Neural crest cell (in vitro differentiated cells): Measurements from ENCODE around the gene ABLIM2. TPM values are rescaled to one million over a fixed set of nuclear protein-coding genes. Genes with fewer than 3 reads are reported as not detected.
A peak's percentile ranks its signal among the peaks of the same experiment; 100 is the strongest.

Experiments
- DNase-seq: peaks from one replicate; pipeline ENCODE4 v3.0.0; 2021; ENCODE audit warnings: low read depth, mixed read lengths, low spot score
- H3K27ac Mint-ChIP-seq: one replicate; pipeline ENCODE4 v1.8.0; 2021; ENCODE audit warnings: mild to moderate bottlenecking, mixed read lengths; ENCODE audit not compliant: unreplicated experiment
- H3K27me3 Mint-ChIP-seq: 2 replicates; pipeline ENCODE4 v1.8.0; 2021; ENCODE audit warnings: low read depth, mild to moderate bottlenecking, mixed read lengths
- H3K36me3 Mint-ChIP-seq: 2 replicates; pipeline ENCODE4 v1.8.0; 2021; ENCODE audit warnings: low read depth, mild to moderate bottlenecking, mixed read lengths
- H3K4me1 Mint-ChIP-seq: 2 replicates; pipeline ENCODE4 v1.8.0; 2021; ENCODE audit warnings: mixed read lengths
- H3K4me3 Mint-ChIP-seq: one replicate; pipeline ENCODE4 v1.8.0; 2021; ENCODE audit warnings: mild to moderate bottlenecking, mixed read lengths
- H3K9me3 Mint-ChIP-seq: 2 replicates; pipeline ENCODE4 v1.8.0; 2021; ENCODE audit warnings: mixed read lengths
- long read RNA-seq: library from polyadenylated mRNA; unstranded; transcript quantifications from one replicate; pipeline ENCODE4 v2.0.0, GENCODE V29; 2020
- total RNA-seq: library from RNA; stranded (reverse); gene quantifications from 2 replicates; pipeline ENCODE4 v1.2.1, GENCODE V29; 2021
- TF ChIP-seq, protein P1 (sequence below): fragments of 200-600 bp; sonication (generic); conservative IDR thresholded peaks from 2 replicates; pipeline ENCODE4 v1.5.0; 2021; ENCODE audit warnings: antibody characterized with exemption, mild to moderate bottlenecking

ABLIM2 gene
- total RNA-seq: 3.8 and 6.8 TPM in 2 replicates
- long read RNA-seq, partial matches to known transcripts: 0 of 7 reads
- long read RNA-seq, other reads (novel, unspliced or antisense): 4 of 7 reads

DNA sequence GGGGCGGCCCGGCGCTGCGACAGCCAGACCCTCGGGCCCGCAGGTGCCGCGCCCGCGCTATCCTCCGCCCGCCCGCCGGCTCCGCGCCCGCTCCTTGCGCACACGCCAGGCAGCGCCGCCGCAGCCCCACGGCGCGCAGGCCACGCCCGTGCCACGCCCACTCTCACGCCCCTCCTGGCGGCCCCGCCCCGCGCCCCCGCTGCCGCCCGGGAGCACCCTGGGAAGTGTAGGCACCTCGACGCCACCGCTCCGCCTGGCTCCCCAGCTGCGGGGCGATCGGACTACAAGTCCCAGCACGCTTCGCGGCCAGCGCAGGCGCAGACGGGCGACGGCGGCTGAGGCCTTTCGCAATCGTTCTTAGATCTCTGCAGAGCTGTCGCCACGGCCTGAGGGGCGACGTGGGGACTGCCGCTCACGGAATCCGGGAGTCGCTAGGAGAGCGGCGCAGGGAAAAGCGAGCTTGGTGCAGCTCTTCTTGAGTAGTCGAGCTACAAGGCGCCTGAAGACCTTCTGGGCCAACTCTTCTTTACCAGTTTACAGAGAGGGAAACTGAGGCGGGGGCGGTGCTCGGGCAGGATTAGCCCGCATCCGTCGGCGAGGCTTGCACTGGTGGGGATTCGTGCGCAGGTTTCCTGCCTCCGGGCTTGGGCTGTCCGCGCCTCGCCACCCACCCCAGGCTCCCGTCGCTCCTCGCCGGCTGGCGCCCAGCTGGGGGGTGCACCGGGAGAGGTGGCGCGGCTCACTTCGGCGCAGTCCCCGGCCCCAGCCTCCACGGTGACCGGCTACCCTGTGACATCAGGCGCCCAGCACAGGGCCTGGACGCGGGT, at the start of gene ABLIM2:
Gene ABLIM2 (minus strand): TSS at position 104 of the 827 bp plus-strand sequence. CDS start 124 bp downstream, outside the sequence.
- peak; percentile 98 for DNase-seq
- H3K27ac Mint-ChIP-seq: peak within 1 kb of the TSS; percentile 91
- peaks cover 43% of the 10 kb centered on the region for H3K27me3 Mint-ChIP-seq
- TF ChIP-seq, protein P1, sequence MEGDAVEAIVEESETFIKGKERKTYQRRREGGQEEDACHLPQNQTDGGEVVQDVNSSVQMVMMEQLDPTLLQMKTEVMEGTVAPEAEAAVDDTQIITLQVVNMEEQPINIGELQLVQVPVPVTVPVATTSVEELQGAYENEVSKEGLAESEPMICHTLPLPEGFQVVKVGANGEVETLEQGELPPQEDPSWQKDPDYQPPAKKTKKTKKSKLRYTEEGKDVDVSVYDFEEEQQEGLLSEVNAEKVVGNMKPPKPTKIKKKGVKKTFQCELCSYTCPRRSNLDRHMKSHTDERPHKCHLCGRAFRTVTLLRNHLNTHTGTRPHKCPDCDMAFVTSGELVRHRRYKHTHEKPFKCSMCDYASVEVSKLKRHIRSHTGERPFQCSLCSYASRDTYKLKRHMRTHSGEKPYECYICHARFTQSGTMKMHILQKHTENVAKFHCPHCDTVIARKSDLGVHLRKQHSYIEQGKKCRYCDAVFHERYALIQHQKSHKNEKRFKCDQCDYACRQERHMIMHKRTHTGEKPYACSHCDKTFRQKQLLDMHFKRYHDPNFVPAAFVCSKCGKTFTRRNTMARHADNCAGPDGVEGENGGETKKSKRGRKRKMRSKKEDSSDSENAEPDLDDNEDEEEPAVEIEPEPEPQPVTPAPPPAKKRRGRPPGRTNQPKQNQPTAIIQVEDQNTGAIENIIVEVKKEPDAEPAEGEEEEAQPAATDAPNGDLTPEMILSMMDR: no peak
- H3K9me3 Mint-ChIP-seq: no peaks in the 10 kb centered on the region
- no peaks in the 10 kb centered on the region for H3K36me3 Mint-ChIP-seq
- H3K4me1 Mint-ChIP-seq: peaks cover 15% of the 10 kb centered on the region
- peak within 1 kb of the TSS; percentile 95 for H3K4me3 Mint-ChIP-seq

DNA sequence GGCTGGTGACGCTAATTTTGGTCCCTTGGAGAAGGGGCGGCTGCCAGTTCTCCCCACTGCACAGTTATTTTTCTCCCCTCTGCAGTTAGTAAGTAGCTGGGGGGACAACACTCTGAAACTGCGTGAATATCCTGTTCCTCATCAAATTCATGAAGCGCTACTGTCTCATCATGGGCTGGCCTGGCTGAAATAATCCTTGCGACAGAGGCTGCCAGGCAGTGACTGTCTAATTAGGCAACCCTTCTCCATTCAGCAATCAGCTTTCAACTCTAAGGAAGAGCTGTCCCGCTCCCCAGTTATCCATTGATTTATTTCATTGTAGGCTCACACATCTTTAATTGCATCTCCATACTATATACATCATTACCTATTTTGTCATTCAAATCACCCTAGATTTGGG, 48.7 kb upstream of the ABLIM2 start:
- peaks cover 4% of the 10 kb centered on the region for H3K4me1 Mint-ChIP-seq
- TF ChIP-seq, protein P1: no peak
- H3K4me3 Mint-ChIP-seq: no peak overlapping the region
- no peaks in the 10 kb centered on the region for H3K36me3 Mint-ChIP-seq
- DNase-seq: no peak
- no peaks in the 10 kb centered on the region for H3K27me3 Mint-ChIP-seq
- H3K9me3 Mint-ChIP-seq: no peaks in the 10 kb centered on the region
- no peak overlapping the region for H3K27ac Mint-ChIP-seq

DNA sequence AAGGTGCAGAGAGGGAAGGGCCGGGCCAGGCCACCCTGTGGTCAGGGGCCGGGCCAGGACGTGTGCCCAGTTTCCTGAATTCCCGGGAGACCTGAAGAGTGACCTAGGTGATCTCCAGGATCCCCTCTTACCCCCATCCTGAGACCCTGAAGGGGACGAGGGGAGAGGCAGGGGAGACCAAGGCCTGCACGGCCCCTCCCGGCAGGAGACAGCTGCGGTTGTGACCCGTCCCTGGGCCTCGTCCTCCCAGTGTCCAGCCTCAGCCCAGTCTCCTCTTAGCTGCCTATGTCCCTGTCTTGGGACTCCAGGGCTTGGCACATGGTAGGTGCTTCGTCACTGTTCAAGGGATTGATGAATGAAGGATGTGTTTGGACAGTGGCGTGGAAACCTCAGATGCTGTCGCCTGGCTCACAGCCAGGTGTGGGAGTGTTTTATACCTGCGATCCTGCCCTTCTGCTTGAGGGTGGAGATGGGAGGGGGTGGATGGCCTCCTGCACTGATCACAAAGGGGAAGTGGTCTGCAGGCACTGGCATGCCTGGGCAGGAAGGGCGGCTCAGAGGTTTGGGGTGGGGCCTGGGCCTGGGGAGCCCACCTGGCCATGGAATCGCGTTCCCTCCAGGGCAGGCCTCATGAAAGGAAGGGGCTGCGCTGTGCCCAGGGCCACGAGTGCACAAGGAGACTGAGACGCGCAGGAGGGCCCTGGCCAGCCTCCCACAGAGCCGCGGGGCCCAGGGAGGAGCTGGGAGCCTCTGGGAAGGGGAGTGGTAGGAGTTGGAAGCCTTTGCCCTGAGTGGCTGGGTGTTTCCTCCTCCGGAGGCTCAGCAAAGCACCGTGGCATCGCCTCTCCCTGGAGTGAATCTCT, 47.4 kb upstream of the ABLIM2 start:
- no peak for DNase-seq
- Mint-ChIP-seq H3K4me3 (no peak overlapping the region), H3K4me1 (no peaks in the 10 kb centered on the region), H3K36me3 (no peaks in the 10 kb centered on the region), H3K9me3 (no peaks in the 10 kb centered on the region), H3K27me3 (no peaks in the 10 kb centered on the region), H3K27ac (peak overlapping the region; percentile 6)
- TF ChIP-seq, protein P1: no peak

DNA sequence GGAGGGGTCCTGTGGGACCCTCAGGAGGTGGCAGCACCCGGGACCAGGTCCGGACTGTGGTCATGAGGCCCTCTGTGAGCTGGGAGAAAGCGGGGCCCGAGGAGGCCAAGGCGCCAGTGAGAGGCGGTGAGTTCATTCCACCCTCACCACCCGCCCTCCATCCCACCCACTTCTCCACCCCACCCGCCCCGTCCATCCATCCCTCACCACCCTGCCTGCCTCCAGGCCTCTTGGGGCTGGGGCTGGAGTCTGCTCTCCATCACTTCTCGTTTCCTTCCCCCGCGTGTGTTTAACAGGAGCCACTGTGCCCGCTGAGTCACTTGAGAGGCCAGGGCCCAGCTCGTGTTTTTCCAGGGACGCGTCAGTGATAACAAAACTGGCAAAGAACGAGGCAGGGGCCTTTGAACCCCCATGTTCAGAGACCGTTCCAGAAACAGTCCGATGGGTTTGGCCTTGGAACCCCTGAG, 46.7 kb upstream of the ABLIM2 start:
- no peak for DNase-seq
- H3K9me3 Mint-ChIP-seq: no peaks in the 10 kb centered on the region
- no peak overlapping the region for H3K4me3 Mint-ChIP-seq
- peaks cover 4% of the 10 kb centered on the region for H3K4me1 Mint-ChIP-seq
- no peaks in the 10 kb centered on the region for H3K36me3 Mint-ChIP-seq
- peak overlapping the region; percentile 81 for H3K27ac Mint-ChIP-seq
- no peaks in the 10 kb centered on the region for H3K27me3 Mint-ChIP-seq
- TF ChIP-seq, protein P1: no peak

DNA sequence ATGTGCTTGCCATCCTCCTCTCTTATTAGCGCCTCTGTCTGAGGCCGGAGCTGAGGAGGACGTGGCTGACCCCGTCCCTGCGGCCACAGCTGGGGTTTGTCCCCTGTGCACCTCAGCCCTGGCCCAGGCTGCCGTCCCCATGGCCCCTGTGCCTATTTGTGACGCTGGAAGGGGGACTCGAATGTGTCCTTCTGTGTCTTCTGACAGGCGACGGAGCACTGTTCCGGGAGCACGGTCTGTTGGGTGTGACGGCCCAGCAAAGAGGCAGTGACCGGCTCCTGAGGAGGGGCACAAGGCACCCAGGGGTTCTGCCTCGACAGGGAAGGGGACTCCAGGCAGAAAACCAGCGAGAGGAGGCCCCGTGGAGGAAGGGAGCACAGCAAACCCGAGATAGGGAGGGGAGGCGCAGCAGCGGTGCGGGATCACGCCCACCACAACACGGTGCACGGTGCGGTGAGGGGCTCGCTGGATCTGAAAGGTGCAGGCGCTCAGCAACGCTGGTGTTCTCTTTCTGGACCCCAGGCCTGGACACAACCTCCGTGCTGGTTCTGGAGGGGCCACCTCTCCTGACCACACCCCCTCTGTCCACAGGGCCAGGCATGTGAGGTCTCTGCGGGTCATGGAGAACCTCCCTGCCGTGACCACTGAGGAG, 46.1 kb upstream of the ABLIM2 start:
- TF ChIP-seq, protein P1: no peak
- H3K4me3 Mint-ChIP-seq: no peak overlapping the region

More for the DNA sequence above, 46.1 kb upstream of the ABLIM2 start:
- DNase-seq: no peak
- Mint-ChIP-seq H3K27ac (no peak overlapping the region), H3K36me3 (no peaks in the 10 kb centered on the region), H3K4me1 (peaks cover 4% of the 10 kb centered on the region), H3K9me3 (no peaks in the 10 kb centered on the region), H3K27me3 (no peaks in the 10 kb centered on the region)
